ENCODE data around the gene FBF1. TPM values are rescaled to one million over a fixed set of nuclear protein-coding genes. Genes with fewer than 3 reads are reported as not detected.
"Not testable (repeated sequence)": the region's sequence is repeated elsewhere in the genome, so short reads cannot be mapped to it uniquely, and the experiment has no call there.

The FBF1 gene
- total and polyA plus RNA-seq, 7 experiments from 2014 or later = 2.5 to 48.1 (median 28.1) TPM

GRCh38 chr17:75872434-75873351, 68.1 kb downstream of the FBF1 start:
- ATAC-seq (peak; percentile 68), DNase-seq (peak in 8 of 9 donors; percentile 41 to 75 (median 59))
- ChIA-PET CTCF (interaction anchor here (1.1 to 1.6 kb wide), 5 partner anchors 8 to 90 kb away, joined by 3 to 5 read pairs (median 3); partner anchors contain the start of gene WBP2), POLR2A (interaction anchor here (0.9 to 20.0 kb wide), 7 partner anchors 15 to 96 kb away, joined by 3 to 354 read pairs (median 8); partner anchors contain the start of genes TRIM65, UNK and WBP2)
- peak overlapping the region; percentile 68 to 98 (median 83) for H3K27ac Mint-ChIP-seq
- no peaks in the 10 kb centered on the region for H3K27me3 ChIP-seq (ENCODE audit: control insufficient read depth in 2 of 2, insufficient read depth in 2 of 2, low read length in 2 of 2)
- H3K36me3 ChIP-seq (ENCODE audit: control insufficient read depth in 2 of 3, insufficient read depth in 3 of 3, low read length in 3 of 3) = no peaks in the 10 kb centered on the region
- H3K9me3 Mint-ChIP-seq = no peaks in the 10 kb centered on the region
- H3K4me1 Mint-ChIP-seq = peaks cover 24 to 50% (median 39%) of the 10 kb centered on the region in 7 donors
- H3K9me3 ChIP-seq (ENCODE audit: control insufficient read depth in 2 of 3, low read length in 3 of 3) = no peaks in the 10 kb centered on the region
- peaks cover 0 to 2% (median 0%) of the 10 kb centered on the region in 5 donors for H3K27me3 Mint-ChIP-seq
- no peak overlapping the region for H3K4me3 ChIP-seq (ENCODE audit: low read length)
- intact Hi-C loops (cut with micrococcal nuclease) = loop anchor here in 1 of 2 donors (1.0 kb wide), 1 partner anchor 17 kb away; the partner anchor contains the start of gene WBP2
- H3K27ac ChIP-seq (ENCODE audit: low read depth, low read length) = peak overlapping the region; percentile 57
- peaks cover 0 to 2% (median 0%) of the 10 kb centered on the region in 5 donors for H3K36me3 Mint-ChIP-seq
- peak overlapping the region in 5 of 10 donors; percentile 30 to 69 (median 48) for H3K4me3 Mint-ChIP-seq
- H3K4me1 ChIP-seq (ENCODE audit: control insufficient read depth in 2 of 2, insufficient read depth in 2 of 2, low read length in 2 of 2) = peaks cover 30 to 36% of the 10 kb centered on the region in 2 donors

GRCh38 chr17:75870228-75870627, 70.6 kb downstream of the FBF1 start:
- POLR2A ChIA-PET = interaction anchor here (20.0 kb wide), 1 partner anchor 12 kb away, joined by 354 read pairs; the partner anchor contains the start of gene WBP2
- peak overlapping the region in 7 of 9 donors; percentile 1 to 80 (median 44) for H3K27ac Mint-ChIP-seq

GRCh38 chr17:75869282-75870141, 71.3 kb downstream of the FBF1 start:
- ATAC-seq = no peak
- no peaks in the 10 kb centered on the region for H3K36me3 Mint-ChIP-seq
- no peaks in the 10 kb centered on the region for H3K9me3 ChIP-seq (ENCODE audit: control insufficient read depth in 2 of 3, low read length in 3 of 3)
- H3K4me1 ChIP-seq (ENCODE audit: control insufficient read depth in 2 of 2, insufficient read depth in 2 of 2, low read length in 2 of 2) = peaks cover 13 to 18% of the 10 kb centered on the region in 2 donors
- H3K27me3 Mint-ChIP-seq = no peaks in the 10 kb centered on the region
- ChIA-PET CTCF (no interaction called here), POLR2A (interaction anchor here (20.0 kb wide), 1 partner anchor 11 kb away, joined by 354 read pairs; the partner anchor contains the start of gene WBP2)
- H3K4me3 ChIP-seq (ENCODE audit: low read length) = no peak overlapping the region
- DNase-seq = no peak
- H3K4me3 Mint-ChIP-seq = no peak overlapping the region
- no peaks in the 10 kb centered on the region for H3K36me3 ChIP-seq (ENCODE audit: control insufficient read depth in 2 of 3, insufficient read depth in 3 of 3, low read length in 3 of 3)
- intact Hi-C loops (cut with micrococcal nuclease) = no loop called here
- no peaks in the 10 kb centered on the region for H3K27me3 ChIP-seq (ENCODE audit: control insufficient read depth in 2 of 2, insufficient read depth in 2 of 2, low read length in 2 of 2)
- no peak overlapping the region for H3K27ac ChIP-seq (ENCODE audit: low read depth, low read length)
- peak overlapping the region in 1 of 9 donors; percentile 52 for H3K27ac Mint-ChIP-seq
- H3K9me3 Mint-ChIP-seq = no peaks in the 10 kb centered on the region
- H3K4me1 Mint-ChIP-seq = peaks cover 8 to 41% (median 26%) of the 10 kb centered on the region in 7 donors

More at GRCh38 chr17:75870228-75870627, 70.6 kb downstream of the FBF1 start:
- H3K4me1 ChIP-seq (ENCODE audit: control insufficient read depth in 2 of 2, insufficient read depth in 2 of 2, low read length in 2 of 2) = peaks cover 10 to 13% of the 10 kb centered on the region in 2 donors
- H3K27me3 Mint-ChIP-seq; H3K27me3 ChIP-seq (ENCODE audit: control insufficient read depth in 2 of 2, insufficient read depth in 2 of 2, low read length in 2 of 2); H3K9me3 Mint-ChIP-seq; H3K4me3 ChIP-seq (ENCODE audit: low read length); ATAC-seq; DNase-seq; H3K27ac ChIP-seq (ENCODE audit: low read depth, low read length); intact Hi-C loops (cut with micrococcal nuclease); H3K4me3 Mint-ChIP-seq; H3K36me3 Mint-ChIP-seq; H3K36me3 ChIP-seq (ENCODE audit: control insufficient read depth in 2 of 3, insufficient read depth in 3 of 3, low read length in 3 of 3); H3K9me3 ChIP-seq (ENCODE audit: control insufficient read depth in 2 of 3, low read length in 3 of 3); CTCF ChIA-PET: not testable (repeated sequence)
- H3K4me1 Mint-ChIP-seq = peaks cover 7 to 34% (median 24%) of the 10 kb centered on the region in 7 donors

- H3K27ac ChIP-seq (ENCODE audit: low read depth, low read length); H3K36me3 ChIP-seq (ENCODE audit: control insufficient read depth in 2 of 3, insufficient read depth in 3 of 3, low read length in 3 of 3); H3K27me3 ChIP-seq (ENCODE audit: control insufficient read depth in 2 of 2, insufficient read depth in 2 of 2, low read length in 2 of 2); H3K9me3 Mint-ChIP-seq; DNase-seq; H3K4me3 Mint-ChIP-seq; intact Hi-C loops (cut with micrococcal nuclease); H3K9me3 ChIP-seq (ENCODE audit: control insufficient read depth in 2 of 3, low read length in 3 of 3); H3K27me3 Mint-ChIP-seq; H3K4me3 ChIP-seq (ENCODE audit: low read length); ATAC-seq; H3K36me3 Mint-ChIP-seq: not testable (repeated sequence)
- peaks cover 20 to 25% of the 10 kb centered on the region in 2 donors for H3K4me1 ChIP-seq (ENCODE audit: control insufficient read depth in 2 of 2, insufficient read depth in 2 of 2, low read length in 2 of 2)
- Mint-ChIP-seq H3K27ac (peak overlapping the region in 1 of 9 donors; percentile 52), H3K4me1 (peaks cover 15 to 43% (median 32%) of the 10 kb centered on the region in 7 donors)
- ChIA-PET POLR2A (interaction anchor here (20.0 kb wide), 1 partner anchor 11 kb away, joined by 354 read pairs; the partner anchor contains the start of gene WBP2), CTCF (interaction anchor here (1.0 to 1.7 kb wide), 2 partner anchors 14 to 27 kb away, joined by 3 to 5 read pairs; partner anchors contain the start of gene WBP2)
Observed at GRCh38 chr17:75868730-75869281, 72.0 kb downstream of the FBF1 start.

- H3K9me3 ChIP-seq (ENCODE audit: control insufficient read depth in 2 of 3, low read length in 3 of 3); H3K4me3 ChIP-seq (ENCODE audit: low read length); H3K27me3 Mint-ChIP-seq; H3K36me3 Mint-ChIP-seq; DNase-seq; intact Hi-C loops (cut with micrococcal nuclease); H3K27me3 ChIP-seq (ENCODE audit: control insufficient read depth in 2 of 2, insufficient read depth in 2 of 2, low read length in 2 of 2); H3K9me3 Mint-ChIP-seq; H3K36me3 ChIP-seq (ENCODE audit: control insufficient read depth in 2 of 3, insufficient read depth in 3 of 3, low read length in 3 of 3); H3K27ac ChIP-seq (ENCODE audit: low read depth, low read length); ATAC-seq: not testable (repeated sequence)
- Mint-ChIP-seq H3K4me3 (peak overlapping the region in 4 of 10 donors; percentile 2 to 72 (median 29)), H3K27ac (peak overlapping the region in 7 of 9 donors; percentile 8 to 93 (median 75)), H3K4me1 (peaks cover 10 to 29% (median 22%) of the 10 kb centered on the region in 7 donors)
- H3K4me1 ChIP-seq (ENCODE audit: control insufficient read depth in 2 of 2, insufficient read depth in 2 of 2, low read length in 2 of 2) = peaks cover 11 to 18% of the 10 kb centered on the region in 2 donors
- CTCF ChIA-PET = interaction anchor here (0.9 to 1.3 kb wide), 3 partner anchors 9 to 112 kb away, joined by 3 to 7 read pairs (median 4); partner anchors contain the start of gene WBP2
- POLR2A ChIA-PET = interaction anchor here (0.7 to 20.0 kb wide), 3 partner anchors 8 to 24 kb away, joined by 3 to 354 read pairs (median 354); partner anchors contain the start of genes TRIM47 and WBP2
Observed at GRCh38 chr17:75865404-75866188, 75.2 kb downstream of the FBF1 start.

All from naive thymus-derived CD4-positive, alpha-beta T cell (primary cell).